Suppressor macrophage treated with lipopolysaccharide for 4 hours (primary cell): Measurements from ENCODE around the gene GNB1L.

Experiments
- DNase-seq: peaks from one replicate; pipeline ENCODE4 v3.0.0-alpha.2; 2020

The GNB1L gene

GRCh38 chr22:19875531-19876313 is 21.0 kb upstream of the GNB1L start:
- no peak for DNase-seq

DNA sequence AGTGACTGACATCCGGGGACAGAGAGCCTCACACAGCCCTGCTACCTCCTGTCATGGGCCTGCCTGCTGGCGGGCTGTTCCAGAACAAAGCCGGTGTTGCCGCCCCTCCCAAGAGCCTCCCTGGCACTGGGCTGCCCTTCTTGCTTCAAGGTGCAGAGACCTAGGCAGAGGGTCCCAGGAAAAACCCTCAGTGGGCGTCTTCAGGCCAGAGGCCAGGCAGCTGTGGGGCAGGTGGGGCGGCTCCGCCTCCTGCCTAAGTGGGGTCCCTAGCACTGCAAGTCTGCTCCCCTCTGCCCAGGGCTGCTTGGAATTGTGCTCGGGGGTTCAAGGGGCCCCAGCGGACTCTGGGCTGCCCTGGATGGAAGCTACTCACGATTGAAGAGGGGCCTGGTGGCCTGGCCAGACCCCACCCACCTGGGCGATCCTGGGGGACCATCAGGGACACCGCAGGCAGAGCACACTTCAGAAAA is 20.4 kb upstream of the GNB1L start:
- no peak for DNase-seq

GRCh38 chr22:19874307-19875060 is 19.8 kb upstream of the GNB1L start:
- DNase-seq: no peak

DNA sequence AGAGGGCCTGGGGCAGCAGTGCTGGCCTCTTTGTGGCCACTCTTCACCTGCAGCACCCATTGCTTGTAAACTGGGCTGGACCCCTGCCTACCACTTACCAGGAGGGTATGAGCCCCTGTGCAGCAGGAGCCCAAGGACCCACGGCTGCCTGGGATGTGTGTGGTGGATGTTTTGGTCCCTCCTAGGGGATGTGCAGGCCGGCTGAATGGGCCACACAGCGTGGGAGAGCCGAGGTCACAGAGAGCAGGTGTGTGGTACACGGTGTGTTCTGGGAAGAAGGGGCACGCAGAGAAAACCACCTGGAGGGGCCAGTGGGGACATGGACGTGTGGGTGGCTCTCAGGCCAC is 19.3 kb upstream of the GNB1L start:
- DNase-seq: no peak

DNA sequence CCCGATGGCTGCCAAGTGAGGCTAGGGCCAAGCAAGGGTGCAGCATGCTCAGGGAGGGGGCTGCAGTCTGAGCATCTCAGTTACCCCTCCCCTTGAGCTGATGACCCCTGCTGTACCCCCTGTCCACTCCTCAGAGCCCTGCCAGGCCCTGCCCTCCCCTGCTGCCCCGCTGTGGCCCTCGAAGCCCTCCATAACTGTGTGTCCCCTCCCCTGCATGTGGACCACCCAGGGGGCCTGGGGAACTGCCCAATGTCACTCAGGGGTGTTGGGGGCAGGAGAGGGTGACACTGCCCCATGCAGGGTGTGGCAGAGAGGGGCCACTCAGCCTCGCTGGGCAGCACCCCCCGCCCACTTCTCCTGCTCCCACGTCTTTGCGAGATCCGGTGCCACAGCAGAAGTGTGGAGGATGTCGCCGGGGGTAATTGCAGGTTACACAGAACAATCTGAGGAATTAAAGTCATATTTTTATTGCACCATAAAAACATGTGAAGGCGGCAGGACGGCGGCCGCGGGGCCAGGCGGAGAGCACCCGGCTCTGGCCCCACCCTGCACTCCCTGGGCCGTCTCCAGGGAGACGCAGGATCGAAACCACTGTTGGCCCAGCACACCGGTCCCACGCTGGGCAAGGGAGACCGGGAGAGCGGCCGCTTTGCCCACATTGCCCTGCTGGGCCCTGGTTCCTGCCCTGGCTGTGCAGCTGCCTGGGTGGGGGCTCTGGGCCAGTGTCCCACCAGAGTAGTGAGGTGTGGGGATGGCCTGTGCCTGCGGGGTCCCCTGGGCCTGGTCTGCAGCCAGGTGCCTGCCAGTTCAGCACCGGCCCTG is 18.7 kb upstream of the GNB1L start:
- DNase-seq: no peak

DNA sequence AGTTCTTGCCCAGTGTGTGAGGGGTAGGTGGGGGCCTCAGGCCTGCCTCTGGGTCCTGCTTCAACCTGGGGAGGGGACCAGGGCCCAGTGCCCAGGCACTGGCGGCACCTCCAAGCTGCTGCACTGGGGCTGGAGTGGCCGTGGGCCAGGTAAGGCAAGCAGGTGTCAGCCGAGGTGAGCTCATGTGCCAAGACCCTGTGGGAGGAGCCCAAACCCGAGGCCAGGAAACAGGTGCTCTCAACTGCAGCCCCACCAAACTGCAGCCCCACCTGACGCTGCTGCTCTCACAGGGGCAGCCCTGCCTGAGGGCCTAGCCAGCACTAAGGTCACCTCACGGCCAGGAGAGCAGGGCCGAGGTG is 18.1 kb upstream of the GNB1L start:
- no peak for DNase-seq

- DNase-seq: no peak
These were observed 17.4 kb upstream of the GNB1L start for GRCh38 chr22:19871845-19872778.

- DNase-seq: no peak
These were observed 16.6 kb upstream of the GNB1L start for GRCh38 chr22:19871023-19871844.

GRCh38 chr22:19870153-19871022 is 15.7 kb upstream of the GNB1L start:
- no peak for DNase-seq

DNA sequence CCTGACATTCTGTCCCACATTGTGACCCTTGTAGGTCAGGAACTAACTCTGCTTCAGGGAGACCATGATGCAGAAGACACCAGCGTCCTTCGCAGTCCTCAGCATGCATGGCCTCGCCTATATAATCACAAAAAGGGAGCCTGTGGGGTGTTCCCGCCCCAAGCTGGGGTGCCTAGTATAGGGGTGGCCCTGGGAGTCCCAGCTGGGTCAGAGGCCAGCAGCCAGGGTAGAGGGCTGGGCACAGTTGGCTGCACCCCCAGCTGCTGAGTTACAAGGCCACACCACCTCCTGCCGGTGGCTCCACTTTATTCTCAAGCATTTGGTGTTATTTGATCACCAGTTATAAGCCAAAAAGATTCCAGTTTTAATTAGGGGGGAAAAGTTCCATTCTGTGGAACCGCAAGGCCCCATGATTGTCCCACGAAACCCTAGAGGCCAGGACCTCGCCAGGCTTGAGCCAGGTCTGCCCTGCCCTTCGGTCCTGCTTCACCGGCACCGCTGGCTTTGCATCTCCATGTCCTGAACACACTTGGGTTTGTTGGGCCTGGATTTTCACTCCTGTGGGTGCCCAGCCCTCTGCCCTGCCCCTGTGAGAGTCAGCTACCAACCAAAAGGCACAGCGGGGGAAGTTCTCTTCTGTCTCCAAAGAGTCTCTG is 15.0 kb upstream of the GNB1L start:
- DNase-seq: no peak

DNA sequence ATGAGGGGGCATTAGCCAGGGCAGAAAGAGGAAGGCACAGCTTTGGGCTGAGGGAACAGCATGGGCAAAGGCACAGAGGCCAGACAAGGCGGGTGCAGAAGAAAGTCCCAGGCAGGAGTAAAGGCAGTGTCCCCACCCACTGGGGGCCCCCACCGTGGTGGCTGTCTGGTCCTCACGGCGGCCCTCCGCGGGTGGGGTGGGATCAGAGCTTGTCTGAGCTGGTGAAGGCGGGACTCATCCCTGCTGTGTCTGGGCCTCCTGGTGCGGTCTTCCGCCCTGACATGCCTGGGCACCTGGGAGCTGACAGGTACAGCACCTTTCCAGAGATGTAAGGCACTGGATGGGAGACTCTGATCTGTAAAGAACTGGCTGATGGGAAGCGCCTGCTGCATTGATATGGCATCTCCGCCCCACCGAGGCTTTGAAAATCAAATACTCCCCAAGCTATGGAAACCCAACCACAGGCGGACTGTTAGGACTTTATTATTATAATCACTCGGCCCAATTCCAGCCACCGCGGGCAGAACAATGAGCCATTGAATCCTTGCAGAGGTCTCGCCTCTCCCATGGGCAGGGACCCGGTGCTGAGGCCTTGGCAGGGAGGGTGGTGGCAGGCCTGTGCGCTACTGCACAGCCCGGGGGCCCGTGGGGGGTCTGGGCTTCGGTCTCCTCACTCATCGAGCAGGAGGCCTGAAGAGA is 14.2 kb upstream of the GNB1L start:
- DNase-seq: no peak

DNA sequence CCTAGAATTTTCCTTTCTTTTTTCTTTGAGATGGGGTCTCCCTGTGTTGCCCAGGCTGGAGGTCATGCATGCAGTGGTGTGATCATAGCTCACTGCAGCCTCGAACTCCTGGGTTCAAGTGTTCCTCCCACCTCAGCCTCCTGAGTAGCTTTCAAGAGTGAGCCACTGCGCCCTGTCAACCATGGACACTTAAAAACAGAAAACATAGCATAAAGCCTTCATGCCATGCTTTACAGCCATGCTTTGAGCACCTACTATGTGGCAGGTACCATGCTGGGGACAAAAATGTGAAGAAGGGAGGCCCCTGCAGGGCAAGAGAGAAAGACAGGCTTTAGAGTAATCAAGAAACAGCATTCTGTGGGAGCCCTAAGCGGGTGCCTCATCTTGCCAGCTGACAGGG is 13.7 kb upstream of the GNB1L start:
- DNase-seq: no peak

GRCh38 chr22:19867617-19868016 is 12.9 kb upstream of the GNB1L start:
- no peak for DNase-seq

- DNase-seq: no peak
These were observed 12.0 kb upstream of the GNB1L start for GRCh38 chr22:19866665-19867009.

DNA sequence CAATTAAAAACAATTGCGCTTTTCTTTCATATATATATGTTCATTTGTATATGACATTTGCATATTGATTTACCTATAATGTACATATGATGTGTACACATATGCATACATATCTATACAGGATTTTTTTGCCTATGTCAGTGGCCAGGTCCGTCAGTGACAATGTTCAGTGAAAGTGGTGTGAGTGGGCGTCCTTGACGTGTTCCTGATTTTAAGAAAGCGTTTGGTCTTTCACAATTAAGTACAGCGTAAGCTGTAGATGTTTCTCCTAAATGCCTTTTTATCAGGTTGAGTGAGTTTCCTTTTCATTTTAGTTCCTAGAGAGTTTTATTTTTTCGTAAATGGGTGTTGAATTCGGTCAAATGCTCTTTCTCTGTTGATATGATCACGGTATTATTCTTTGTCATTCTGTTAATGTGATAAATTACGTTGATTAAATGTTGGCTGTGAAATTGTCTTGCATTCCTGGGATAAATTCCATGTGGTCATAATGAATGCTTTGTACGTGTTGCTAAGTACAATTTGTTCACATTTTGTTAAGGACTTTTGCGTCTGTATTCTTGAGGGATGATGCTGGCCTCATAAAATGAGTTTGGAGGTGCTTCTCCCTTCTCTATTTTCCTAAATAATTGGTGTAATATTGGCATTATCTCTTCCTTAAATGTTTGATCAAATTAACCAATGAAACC is 10.6 kb upstream of the GNB1L start:
- peak; percentile 60 for DNase-seq

DNA sequence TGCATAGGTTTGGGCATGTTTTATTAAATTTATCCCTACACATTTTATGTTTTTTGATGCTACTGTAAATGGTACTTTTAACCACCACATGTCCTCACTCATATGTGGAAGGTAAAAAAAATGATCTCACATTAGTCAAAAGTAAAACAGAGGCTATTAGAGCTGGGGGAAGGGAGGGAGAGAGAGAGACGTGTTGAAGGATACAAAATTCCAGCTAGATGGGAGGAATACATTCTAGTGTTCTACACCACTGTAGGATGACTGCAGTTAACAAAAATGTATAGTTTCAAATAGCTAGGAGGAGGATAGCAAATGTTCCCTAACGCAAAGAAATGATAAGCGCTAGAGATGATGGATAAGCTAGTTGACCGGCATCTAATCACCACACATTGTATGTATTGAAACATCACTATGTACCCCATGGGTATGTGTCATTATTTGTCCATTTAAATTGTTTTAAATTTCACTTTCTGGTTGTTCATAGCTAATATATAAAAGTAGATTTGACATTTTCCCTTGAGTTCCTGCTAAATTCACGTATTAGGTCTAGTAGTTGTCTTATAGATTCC is 9.9 kb upstream of the GNB1L start:
- no peak for DNase-seq

GRCh38 chr22:19863571-19863970 is 8.9 kb upstream of the GNB1L start:
- DNase-seq: no peak

DNA sequence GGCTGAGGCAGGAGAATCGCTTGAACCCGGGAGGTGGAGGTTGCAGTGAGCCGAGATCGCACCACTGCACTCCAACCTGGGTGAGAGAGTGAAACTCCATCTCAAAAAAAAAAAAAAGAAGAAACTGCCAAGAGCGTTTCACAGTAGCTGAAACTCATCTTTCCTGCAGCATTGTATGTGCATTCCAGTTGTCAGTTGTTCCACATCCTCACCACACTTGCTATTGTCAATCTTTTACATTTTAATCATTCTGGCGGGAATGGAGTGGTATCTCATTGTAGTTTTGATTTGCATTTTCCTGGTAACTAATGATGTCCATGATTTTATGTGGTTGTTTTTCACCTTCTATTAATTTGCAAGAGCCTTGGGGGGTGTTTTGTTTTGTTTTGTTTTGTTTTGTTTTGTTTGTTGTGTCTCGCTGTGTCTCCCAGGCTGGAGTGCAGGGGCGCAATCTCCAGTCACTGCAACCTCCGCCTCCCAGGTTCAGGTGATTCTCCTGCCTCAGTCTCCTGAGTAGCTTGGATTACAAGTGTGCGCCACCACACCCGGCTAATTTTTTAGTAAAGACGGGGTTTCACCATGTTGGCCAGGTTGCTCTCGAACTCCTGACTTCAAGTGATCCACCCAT is 8.1 kb upstream of the GNB1L start:
- DNase-seq: no peak
